NCI-H524 treated with DMSO at 0.1 percent for 48 hours (cell line): Measurements from ENCODE around the gene C11orf42.
"Not testable (repeated sequence)": the region's sequence is repeated elsewhere in the genome, so short reads cannot be mapped to it uniquely, and the experiment has no call there.

ENCODE experiments used
- DNase-seq: peaks from one replicate; lab custom pipeline; 2025; lab: John Stamatoyannopoulos, UW

C11orf42 gene

DNA sequence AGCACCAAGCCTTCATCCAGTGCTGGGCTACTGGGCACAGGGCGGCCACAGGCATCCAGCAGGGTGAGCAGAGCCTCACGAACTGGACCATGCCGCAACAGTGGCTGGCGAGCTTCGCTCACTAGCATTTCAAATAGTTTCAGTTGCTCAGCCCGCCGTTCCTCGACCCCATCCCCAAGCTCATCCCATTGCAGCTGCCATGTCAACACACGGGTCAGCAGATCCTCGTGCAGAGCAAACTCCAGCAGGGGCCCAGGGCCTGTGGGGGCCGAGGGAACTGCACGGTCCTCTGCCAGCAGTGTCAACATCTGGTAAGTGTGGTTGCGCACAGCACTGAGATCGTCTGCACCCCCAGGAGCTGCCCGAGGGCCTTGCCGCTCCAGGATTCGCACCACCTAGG lies 18.5 kb downstream of the C11orf42 start:
- DNase-seq = no peak

DNA sequence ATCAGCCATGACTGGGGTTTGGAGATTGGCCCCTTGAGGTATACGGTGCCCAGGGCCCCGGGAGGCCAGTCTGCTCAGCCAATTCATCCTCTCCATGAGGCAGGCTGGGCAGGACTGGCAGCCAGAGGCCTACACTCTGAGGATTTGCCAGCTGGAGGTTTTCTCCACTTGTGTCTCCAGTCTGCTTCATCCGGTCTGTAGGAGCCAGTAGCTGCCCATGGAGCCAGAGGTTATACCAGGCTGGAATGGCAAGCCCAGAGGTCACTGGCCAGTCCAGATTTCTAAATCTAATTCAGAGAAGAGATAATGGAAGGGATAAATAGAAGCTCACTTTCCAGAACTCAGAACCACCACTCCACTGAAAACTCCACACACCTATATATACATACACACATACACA lies 19.1 kb downstream of the C11orf42 start:
- no peak for DNase-seq

DNA sequence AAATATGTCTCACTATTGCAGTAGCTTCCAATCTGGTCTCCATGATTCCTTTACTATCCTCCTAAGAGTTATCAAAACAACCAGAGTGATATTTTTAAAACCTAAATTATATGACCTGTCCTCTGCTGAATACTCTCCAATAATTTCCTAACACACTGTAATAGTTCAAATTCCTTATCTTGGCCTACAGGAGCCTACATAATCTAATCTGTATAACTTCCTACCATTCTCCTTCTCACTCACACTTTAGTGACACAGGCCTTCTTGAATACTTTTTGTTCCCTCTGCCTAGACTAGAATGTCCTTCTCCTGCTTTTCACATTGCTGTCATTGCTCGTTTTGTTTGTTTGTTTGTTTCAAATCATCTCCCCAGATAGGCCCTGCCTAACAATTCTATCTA lies 19.7 kb downstream of the C11orf42 start:
- DNase-seq = no peak

DNA sequence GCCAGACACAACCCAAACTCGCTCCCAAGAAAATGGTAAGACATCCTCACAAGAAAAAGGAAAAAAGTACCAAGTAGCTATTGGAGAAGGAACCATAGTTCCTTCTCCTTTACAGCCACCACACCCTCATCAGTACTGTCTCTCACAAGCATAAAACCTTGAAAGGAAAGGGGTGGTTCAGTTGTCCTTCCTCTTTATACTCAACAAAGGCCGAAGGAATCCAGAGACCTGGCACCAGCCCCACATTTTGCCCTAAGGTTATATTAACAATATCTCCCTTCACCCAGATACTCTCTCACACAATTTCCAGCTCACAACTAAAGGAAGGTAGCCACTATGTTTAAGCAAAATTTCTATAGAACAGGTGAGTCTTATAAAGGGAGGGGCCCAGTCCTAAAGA lies 20.5 kb downstream of the C11orf42 start:
- DNase-seq = no peak

DNA sequence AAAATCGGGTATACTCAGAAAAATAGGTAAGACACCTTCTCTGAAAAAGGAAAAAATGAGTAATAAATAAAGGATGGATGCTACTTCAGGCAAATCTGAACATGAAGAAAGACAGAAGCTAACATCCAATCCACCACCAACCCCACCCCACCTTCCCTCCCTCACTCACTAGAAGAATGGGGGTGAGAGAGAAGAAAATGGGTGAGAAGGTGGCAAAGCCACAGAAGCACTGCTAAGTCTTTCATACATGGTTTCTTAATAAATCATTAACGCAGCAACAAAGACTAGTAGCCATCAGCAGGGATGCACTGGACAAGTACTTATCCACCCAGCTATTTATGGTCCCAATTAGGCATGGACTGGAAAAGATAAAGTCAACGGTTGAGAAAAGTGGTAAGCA lies 23.2 kb downstream of the C11orf42 start:
- DNase-seq = no peak

DNA sequence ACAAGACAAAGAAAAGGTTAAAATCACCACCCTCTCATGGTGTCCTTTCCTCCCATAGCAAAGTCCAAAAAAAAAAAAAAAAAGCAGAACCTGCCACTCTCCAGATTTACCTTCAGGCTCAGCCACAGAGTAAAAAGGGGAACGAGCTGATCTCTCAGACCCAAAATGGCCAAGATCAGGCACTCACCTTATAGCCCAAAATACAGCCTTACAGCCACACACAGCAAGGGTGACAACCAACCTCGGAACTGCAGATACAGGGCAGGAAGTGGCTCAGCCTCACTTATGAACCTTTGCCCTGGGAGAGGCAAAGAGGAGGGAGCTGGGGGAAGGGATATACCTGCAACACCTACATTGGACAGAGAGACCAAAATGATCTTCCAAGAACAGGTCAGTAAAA lies 24.6 kb downstream of the C11orf42 start:
- DNase-seq = no peak

DNA sequence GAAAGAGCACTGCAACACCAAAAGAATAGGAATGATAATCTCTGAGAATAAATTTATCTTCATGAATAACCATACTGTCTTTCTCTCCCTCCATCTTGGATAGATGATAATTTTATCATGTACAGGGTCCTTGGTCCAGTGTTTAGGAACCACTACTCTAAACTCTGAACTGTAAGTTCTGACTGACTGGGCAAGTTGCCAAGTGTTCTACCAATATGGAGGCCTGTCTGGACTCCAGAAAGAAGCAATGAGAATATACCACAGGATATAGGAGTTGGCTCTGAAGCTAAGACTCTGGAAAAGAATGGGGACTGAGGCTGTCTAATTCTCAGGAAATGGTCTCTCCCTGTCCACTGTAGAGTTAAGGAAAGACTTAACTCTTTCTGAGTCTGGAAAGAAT lies 27.5 kb downstream of the C11orf42 start:
- DNase-seq = no peak

DNA sequence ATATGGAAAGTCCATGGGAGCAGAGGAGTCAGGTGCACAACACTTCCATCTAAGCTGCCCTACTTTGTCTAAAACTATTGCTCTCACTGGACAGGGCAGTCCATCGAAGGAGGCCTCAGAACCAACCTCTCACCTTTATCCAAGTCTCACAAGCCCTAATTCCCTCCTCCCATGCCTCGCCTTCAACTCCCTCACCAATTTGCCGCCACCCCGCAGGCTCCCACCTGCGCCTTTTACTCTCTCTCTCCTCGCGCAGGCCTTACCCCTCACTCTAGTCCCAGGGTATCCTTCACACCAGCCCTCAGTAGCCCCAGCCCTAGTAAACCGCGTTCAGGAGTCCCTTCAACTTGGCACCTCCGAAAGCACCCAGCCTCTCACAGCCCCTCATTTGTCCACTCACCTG lies 28.6 kb downstream of the C11orf42 start:
- DNase-seq = no peak

DNA sequence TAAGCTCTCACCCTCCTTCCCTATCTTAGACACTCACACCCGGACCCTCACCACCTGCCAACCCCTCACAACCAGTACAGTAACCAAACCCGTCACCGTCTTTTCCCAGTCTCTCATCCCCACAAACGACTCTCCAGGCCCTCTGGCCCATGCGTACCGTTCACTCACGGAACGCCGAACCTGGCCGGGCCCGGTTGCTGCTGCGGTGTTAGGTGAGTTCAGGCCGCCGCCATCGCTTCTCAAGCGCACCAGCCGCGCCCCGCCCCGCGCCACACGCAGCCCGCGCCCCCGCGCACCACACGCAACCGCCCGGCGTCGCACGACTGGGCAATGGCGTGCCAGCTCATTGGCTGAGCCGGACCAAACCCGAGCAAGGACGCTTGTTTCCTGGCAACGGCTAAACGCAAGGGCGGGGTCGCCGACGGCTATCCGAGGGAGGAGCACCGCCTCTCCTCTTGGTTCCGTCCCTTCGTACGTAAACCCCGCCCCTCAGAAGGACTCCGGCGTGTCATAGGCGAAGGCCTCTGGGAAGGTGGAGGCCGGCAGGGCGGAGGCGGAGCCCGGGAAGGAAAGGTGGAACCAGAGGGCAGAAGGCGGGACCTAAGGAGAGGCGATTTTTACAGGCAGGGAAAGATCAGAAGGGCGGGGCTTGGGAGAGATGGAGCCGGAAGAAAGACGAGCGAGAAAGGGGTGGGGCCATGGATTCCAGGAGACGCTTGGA lies 29.2 kb downstream of the C11orf42 start, which contains the start of gene FHIP1B:
Gene FHIP1B, minus strand, starts transcription at position 250 of the 721 bp plus-strand sequence. CDS start 10,120 bp downstream, outside the sequence.
- peak; percentile 94 for DNase-seq

DNA sequence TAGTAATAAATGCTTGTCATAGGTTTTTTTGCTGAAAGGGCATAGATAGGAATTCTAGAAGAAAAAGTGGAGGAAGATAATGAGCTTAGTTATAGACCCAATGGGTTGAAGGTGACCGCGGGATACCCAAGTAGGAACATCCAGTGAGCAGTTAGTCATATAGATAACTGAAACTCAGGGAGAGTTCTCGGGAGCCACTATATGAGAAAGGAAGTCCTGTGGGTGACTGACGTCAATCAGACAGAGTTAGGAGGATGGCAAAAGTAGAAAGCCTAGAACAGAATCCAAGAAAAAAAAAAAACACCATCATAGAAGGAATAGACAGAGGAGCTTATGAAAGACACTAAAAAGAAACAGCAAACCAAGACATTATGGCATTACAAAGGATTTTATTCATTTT lies 31.9 kb downstream of the C11orf42 start:
- no peak for DNase-seq

DNA sequence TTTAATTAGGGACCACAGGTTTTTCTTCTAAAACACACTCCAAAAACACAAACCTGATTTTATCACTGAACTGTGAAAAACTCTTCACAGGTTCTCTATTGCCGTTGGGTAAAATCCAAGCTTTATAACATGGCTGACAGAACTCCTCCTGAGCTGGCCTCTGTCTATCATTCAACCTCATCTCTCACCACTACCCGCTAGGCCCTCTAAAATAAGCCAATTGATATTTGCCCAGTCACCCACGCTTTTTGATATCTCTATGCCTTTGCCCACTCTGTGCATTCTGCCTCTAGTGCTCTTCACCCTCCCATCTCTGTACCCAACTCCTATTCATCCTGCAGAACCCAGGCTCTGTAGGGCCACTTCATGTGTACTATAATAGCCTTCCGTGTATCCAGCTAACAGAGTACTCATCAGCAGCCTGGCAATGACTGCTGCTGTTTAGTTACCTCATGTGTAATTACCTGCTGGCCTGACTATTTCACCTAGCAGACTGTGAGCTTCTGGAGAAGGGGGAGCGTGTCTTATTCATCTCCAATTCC lies 32.5 kb downstream of the C11orf42 start:
- DNase-seq = no peak

DNA sequence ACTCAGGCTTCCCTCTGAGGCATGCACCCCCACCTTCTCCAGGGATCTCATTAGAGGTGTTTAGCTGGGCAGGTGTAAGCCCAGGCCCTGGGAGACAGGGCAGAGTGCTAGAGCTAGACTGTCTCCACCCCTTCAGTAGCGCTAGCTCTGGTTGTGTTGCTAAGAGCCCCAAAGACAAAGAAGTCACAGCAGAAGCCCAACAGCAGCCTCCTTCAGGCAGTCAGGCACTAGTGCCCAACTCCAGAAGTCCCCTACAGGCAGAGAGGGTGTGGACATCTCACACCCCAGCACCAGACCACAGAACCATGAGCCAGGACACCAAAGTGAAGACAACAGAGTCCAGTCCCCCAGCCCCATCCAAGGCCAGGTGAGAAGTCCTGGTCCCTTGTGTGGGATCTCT lies 33.5 kb downstream of the C11orf42 start, which contains the start of gene CNGA4:
Gene CNGA4, plus strand, starts transcription at position 188 of the 400 bp plus-strand sequence. Its CDS starts 118 bp downstream, at position 306.
- DNase-seq = no peak

DNA sequence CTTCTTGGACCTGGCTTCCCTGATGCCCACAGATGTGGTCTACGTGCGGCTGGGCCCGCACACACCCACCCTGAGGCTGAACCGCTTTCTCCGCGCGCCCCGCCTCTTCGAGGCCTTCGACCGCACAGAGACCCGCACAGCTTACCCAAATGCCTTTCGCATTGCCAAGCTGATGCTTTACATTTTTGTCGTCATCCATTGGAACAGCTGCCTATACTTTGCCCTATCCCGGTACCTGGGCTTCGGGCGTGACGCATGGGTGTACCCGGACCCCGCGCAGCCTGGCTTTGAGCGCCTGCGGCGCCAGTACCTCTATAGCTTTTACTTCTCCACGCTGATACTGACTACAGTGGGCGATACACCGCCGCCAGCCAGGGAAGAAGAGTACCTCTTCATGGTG lies 34.8 kb downstream of the C11orf42 start:
- DNase-seq = no peak

DNA sequence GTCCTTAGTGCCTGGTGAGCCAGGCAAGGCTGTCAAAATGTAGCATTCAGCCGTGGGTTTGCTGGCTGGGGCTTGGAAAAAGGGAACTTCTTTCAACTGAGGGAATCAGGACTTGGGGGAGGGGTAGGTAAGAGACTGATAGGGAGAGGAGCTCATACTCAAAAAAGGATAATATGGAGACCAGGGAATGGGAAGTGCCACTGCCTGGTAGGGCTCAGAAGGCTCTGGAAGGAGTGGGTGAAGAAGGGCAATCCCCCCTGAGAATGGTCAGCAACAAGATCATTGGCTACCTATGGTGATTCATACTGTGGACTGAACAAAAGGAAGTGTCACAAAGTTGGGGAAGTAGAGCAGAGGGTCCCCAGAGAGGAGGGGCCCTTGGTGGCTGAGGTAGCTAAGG lies 35.4 kb downstream of the C11orf42 start:
- no peak for DNase-seq

DNA sequence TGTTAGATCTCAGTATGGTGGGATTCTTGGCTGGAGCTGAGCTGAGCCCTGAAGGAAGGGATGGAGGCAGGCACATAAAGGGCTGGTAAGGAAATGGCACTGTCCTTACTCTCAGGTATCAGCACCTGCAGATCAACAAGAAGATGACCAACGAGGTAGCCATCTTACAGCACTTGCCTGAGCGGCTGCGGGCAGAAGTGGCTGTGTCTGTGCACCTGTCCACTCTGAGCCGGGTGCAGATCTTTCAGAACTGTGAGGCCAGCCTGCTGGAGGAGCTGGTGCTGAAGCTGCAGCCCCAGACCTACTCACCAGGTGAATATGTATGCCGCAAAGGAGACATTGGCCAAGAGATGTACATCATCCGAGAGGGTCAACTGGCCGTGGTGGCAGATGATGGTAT lies 36.0 kb downstream of the C11orf42 start:
- DNase-seq = no peak

DNA sequence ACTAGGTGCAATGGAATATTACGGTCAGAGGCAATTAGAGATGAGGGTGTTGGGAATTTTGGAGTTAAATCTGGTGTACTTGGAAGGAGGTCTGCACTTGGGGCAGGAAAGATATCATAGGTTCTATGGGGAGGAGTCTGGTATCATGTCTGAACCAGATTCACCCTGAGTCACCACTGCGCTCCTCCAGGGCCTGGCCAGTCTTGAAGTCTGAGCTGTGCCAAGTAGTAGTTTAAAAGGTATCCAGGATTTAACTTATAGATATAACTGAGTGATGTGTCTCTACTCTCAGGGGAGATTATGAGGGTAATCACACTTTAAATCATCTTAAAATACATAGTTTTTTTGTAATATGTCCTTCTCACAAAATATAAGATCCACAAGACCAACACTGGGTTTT lies 40.2 kb downstream of the C11orf42 start:
- DNase-seq = no peak

DNA sequence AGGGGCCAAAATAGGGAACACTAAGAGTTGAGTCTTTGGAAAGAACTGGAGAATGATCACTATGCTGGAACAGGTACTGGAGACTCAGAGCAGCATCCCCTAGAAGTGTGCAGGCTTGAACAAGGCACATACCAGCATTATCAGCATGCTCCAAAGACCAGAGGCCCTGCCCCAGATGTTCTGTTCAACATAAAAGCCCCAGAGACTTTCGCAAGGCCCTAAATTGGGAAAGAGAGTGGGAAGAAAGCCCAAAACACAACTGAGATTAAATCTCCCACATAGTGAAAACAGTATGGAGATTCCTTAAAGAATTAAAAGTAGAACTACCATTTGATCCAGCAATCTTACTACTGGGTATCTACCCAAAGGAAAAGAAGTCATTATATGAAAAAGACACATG lies 42.9 kb downstream of the C11orf42 start:
- no peak for DNase-seq

DNA sequence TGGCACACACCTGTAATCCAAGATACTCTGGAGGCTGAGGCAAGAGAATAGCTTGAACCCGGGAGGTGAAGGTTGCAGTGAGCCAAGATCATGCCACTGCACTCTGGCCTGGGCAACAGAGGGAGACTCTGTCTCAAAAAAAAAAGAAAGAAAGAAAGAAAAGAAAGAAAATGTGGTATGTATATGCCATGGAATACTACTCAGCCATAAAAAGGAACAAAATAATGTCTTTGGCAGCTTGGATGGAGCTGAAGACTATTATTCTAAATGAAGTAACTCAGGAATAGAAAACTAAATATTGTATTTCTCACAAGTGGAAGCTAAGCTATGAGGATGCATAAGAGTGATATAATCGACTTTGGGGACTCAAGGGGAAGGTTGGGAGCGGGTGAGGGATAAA lies 43.5 kb downstream of the C11orf42 start:
- DNase-seq = not testable (repeated sequence)

DNA sequence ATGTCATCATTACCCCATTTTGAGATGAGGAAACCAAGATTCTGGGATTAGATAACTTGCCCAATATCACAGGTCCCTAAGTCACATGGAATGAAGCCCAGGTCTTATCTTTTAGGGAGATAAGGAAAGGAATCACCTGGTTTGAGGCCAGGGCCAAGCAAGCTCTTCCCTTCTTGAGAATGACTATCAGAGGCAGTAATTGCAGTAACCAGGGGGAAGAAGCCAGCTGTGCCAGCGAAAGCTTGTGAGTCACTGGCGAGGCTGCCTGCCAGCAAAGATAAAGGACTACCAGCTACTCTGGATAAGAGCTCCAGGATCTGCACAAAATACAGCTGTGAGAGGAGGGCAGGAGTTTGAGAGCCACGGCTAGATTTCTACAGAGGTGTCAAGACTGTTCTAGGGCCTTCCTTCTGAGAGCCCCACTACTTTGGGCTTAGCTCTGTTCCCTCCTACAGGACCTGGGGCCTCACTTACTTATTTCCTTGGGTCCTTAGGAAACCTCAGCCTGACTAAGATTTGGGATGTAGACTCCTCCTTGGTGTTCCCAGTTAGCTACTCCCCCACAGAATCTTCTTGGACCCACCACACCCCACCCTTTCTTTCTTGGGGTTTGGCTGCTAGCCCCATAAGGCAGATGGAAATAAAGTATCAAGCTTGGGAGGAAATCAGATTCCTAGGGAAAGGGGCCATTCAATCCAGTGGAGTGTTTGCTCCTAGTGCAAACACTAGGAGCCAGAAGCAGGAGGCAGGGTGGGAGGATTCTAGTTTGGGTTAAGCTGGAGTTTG lies 44.6 kb downstream of the C11orf42 start:
- no peak for DNase-seq

DNA sequence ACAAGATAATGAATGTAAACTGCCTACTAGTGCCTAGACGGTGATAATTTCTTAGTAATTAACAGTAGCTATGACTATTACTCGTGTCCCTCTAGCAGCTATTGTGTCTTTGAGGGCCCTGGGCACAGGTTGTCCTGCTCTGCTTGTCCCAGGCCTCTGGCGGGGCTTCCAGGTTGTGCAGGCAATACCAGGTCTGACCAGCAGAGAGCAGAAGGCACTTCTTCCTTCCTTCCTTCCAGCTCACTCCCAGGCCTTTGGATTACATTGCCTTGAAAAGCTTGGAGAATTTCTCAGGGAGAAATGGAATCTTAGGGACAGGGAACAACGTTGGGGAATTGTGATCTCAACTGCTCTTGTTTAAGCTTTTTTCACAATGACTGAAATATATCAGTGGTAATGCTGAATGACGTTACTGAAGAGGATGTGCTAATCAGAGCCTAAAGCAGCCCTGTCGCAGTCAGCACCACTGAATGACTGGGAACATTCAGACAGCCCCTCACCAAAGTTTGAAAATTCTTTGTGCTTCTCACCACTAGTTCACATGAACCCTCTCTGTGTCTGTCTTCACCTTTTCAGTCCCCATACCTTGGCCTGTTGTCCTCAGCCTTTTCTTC lies 45.9 kb downstream of the C11orf42 start:
- no peak for DNase-seq

DNA sequence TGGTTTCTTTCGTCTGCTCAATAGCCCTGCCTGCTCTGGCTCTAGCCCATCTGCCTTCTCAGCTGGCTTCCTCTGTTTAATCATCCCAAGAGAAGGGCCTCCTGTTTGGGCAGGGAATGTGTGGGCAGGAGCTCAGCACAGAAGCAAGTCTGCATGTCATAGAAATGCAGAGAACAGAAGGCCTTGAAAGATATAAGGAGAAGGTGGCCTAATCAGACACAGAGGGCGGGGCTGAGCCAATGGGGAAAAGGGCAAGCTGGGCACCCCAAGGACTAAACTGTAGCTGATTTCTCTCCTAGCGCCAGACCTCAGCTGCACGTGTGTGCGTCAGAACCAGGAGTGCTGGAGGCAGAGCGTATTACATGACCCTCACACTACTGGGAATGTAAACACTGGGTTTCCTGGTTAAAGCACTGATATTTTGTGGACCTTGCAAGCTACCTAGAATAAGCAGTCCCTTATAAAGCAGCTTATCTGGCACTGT lies 46.7 kb downstream of the C11orf42 start:
- DNase-seq = no peak

DNA sequence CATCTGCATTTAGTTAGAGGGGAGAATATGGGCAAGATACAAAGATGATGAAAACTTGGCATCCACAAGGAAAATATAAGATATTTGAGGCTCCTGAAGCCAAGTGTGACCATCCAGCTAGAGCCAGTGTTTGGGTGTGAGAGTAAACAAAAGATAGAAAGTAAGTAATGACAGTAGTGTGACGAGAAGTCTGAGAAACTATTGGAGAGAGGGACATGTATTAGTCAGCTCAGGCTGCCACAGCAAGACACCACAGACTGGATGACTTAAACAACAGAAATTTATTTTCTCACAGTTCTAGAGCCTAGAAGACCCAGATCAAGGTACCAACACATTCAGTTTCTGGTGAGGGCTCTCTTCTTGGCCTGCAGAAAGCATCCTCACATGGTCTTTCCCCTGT lies 47.8 kb downstream of the C11orf42 start:
- no peak for DNase-seq

DNA sequence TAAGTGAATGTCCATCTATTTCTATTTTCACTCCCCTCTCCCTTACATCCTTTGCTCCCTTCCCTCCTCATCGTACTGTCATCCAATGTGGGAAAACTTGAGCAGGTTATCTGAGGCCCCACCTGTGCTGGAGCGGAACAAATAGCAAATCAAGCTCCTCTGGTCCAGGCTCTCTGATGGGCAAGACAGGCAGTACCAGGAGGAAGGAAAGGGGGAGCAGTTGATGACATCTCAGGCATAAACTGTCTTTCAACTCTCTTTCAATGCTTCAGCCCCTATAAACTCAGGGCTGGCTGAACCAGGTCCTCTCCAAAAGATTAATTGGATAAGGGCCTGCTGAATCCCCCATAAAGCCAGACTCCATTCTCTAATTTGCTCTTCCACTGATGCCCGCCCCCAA lies 52.8 kb downstream of the C11orf42 start:
- DNase-seq = no peak
